ENCODE results near the gene KLHL18. TPM values are rescaled to one million over a fixed set of nuclear protein-coding genes. Genes with fewer than 3 reads are reported as not detected.

Gene KLHL18
- total RNA-seq, 1 experiment from 2014 or later, result 28.6 TPM

Other genes starting within 250 kb of the KLHL18 start
- 23.6 and 24.1 TPM in 2 replicates for gene SETD2, start 118.8 kb upstream of the KLHL18 start, total RNA-seq (2014; rRNA removed)
- 16.2 and 22.7 TPM in 2 replicates for gene KIF9, start 145 bp upstream of the KLHL18 start, total RNA-seq (2014; rRNA removed)
- gene PTPN23, start 98.1 kb downstream of the KLHL18 start, total RNA-seq (2014; rRNA removed), result 22.3 and 28.7 TPM in 2 replicates
- gene SCAP, start 193.0 kb downstream of the KLHL18 start, total RNA-seq (2014; rRNA removed), result 84.7 and 95.6 TPM in 2 replicates
- 64.5 and 97.9 TPM in 2 replicates for gene ELP6, start 230.8 kb downstream of the KLHL18 start, total RNA-seq (2014; rRNA removed)

Data from PC-3 (cell line).